NOMO-1 treated with dmso at 0.1 percent for 144 hours (cell line): ENCODE measurements around the gene LAMA2.

Experiments
- DNase-seq: peaks from one replicate; lab custom pipeline; 2025; ENCODE audit not compliant: unreplicated experiment; lab: John Stamatoyannopoulos, UW

The LAMA2 gene, protein sequence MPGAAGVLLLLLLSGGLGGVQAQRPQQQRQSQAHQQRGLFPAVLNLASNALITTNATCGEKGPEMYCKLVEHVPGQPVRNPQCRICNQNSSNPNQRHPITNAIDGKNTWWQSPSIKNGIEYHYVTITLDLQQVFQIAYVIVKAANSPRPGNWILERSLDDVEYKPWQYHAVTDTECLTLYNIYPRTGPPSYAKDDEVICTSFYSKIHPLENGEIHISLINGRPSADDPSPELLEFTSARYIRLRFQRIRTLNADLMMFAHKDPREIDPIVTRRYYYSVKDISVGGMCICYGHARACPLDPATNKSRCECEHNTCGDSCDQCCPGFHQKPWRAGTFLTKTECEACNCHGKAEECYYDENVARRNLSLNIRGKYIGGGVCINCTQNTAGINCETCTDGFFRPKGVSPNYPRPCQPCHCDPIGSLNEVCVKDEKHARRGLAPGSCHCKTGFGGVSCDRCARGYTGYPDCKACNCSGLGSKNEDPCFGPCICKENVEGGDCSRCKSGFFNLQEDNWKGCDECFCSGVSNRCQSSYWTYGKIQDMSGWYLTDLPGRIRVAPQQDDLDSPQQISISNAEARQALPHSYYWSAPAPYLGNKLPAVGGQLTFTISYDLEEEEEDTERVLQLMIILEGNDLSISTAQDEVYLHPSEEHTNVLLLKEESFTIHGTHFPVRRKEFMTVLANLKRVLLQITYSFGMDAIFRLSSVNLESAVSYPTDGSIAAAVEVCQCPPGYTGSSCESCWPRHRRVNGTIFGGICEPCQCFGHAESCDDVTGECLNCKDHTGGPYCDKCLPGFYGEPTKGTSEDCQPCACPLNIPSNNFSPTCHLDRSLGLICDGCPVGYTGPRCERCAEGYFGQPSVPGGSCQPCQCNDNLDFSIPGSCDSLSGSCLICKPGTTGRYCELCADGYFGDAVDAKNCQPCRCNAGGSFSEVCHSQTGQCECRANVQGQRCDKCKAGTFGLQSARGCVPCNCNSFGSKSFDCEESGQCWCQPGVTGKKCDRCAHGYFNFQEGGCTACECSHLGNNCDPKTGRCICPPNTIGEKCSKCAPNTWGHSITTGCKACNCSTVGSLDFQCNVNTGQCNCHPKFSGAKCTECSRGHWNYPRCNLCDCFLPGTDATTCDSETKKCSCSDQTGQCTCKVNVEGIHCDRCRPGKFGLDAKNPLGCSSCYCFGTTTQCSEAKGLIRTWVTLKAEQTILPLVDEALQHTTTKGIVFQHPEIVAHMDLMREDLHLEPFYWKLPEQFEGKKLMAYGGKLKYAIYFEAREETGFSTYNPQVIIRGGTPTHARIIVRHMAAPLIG (N-terminal part only)

DNA sequence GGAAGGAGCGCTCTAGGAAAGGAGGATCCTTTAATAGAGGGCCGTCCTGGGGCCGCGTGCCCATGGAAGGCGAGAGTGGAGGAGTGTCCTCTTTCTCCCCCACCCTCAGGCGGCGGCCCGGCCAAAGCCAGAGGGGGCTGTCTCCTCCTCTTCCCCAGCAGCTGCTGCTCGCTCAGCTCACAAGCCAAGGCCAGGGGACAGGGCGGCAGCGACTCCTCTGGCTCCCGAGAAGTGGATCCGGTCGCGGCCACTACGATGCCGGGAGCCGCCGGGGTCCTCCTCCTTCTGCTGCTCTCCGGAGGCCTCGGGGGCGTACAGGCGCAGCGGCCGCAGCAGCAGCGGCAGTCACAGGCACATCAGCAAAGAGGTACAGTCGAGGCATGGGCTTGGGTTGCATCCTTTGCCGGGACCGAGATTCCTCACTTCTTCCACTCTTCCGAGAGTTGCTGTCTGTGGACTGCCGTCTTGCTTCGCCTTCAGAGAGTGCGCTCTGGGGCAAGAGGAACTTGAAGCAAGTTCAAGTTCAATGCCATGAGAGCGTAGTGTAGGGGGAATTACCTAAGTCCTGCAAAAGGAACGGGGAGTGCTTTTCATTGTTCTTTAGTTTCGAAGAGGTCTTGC, at the start of gene LAMA2:
Gene LAMA2 (plus strand): TSS at position 148 of the 621 bp plus-strand sequence. CDS start 108 bp downstream, at position 256.
- DNase-seq, result no peak

DNA sequence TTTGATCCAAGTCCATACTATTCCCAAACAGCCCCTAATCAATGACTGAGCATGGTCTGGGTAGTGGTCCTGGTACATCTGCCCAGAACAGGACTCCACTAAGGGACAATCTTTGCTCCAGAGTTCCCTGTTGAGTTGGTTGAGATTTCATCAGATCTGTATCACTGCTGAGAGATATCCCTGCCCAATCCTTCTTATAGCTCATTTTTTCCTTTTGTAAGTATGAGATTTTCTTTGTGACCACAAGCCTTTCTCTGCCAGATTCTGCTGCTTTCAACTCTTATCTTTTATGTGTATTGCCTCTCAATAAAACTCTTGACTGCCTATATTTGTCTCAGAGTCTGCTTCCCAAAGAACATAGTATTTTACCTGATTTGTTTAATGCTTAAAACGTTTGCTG, 46.2 kb upstream of the LAMA2 start:
- no peak for DNase-seq

DNA sequence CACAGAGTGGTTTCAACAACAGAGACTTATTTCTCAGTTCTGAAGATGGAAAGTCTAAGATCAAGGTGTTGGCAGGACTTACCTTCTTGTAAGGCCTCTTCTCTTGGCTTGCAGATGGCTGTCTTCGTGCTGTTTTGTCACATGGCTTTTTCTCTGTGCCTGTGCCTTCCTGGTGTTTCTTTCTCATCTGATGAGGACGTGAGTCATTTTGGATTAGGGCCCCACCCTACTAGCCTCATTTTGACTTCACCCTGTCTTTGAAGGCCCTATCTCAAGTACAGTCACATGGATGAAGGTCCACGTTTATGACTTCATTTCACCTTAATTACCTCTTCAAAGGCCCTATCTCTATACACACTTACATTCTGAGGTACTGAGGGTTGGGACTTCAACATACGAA, 41.4 kb upstream of the LAMA2 start:
- no peak for DNase-seq

- no peak for DNase-seq
These were observed 38.3 kb upstream of the LAMA2 start for GRCh38 chr6:128844598-128844997.

- no peak for DNase-seq
These were observed 35.3 kb upstream of the LAMA2 start for GRCh38 chr6:128847431-128848210.

GRCh38 chr6:128848212-128848935, 34.6 kb upstream of the LAMA2 start:
- DNase-seq, result no peak

GRCh38 chr6:128855581-128856085, 27.3 kb upstream of the LAMA2 start:
- DNase-seq, result no peak

GRCh38 chr6:128857806-128858205, 25.1 kb upstream of the LAMA2 start:
- no peak for DNase-seq

GRCh38 chr6:128860782-128861181, 22.2 kb upstream of the LAMA2 start:
- DNase-seq, result no peak

GRCh38 chr6:128863983-128864382, 19.0 kb upstream of the LAMA2 start:
- DNase-seq, result no peak

GRCh38 chr6:128870746-128871145, 12.2 kb upstream of the LAMA2 start:
- no peak for DNase-seq

DNA sequence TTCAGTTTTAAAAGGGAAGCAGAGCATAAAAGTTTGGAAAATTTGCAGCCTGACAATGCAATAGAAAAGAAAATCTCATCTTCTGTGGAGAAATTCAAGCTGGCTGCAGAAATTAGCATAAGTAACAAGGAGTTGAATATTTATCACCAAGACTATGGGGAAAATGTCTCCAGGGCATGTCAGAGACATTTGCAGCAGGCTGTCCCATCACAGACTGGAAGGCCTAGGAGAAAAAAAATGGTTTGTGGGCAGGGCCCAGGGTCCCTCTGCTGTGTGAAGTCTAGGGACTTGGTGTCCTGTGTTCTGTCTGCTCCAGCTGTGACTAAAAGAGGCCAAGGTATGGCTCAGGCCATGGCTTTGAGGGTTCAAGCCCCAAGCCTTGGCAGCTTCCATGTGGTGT, 8.1 kb upstream of the LAMA2 start:
- DNase-seq, result no peak

GRCh38 chr6:128882560-128882959, 378 bp upstream of the LAMA2 start:
- DNase-seq, result no peak

GRCh38 chr6:128883906-128884305, 968 bp downstream of the LAMA2 start:
- no peak for DNase-seq

DNA sequence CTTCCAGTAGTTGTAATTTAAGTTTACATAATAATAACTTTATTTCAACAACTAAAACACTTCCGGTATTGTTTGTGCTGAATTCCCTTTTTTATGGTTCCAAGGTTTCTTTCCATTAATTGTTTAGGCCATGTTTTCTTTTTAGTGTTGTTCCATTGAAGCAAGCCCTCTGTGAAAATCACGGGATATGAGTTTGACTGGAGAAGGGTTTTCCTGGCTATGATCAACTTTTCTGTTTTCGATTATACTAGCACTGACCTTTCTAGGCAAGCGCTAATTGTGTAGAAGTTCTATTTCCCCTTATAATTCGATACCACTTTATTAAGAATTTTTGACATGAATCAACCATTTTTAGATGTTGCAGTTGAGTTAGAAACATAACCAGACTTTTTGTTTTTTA, 2.4 kb downstream of the LAMA2 start:
- DNase-seq, result no peak

- DNase-seq, result no peak
These were observed 3.8 kb downstream of the LAMA2 start for GRCh38 chr6:128886706-128887105.

- no peak for DNase-seq
These were observed 5.7 kb downstream of the LAMA2 start for GRCh38 chr6:128888444-128889175.

DNA sequence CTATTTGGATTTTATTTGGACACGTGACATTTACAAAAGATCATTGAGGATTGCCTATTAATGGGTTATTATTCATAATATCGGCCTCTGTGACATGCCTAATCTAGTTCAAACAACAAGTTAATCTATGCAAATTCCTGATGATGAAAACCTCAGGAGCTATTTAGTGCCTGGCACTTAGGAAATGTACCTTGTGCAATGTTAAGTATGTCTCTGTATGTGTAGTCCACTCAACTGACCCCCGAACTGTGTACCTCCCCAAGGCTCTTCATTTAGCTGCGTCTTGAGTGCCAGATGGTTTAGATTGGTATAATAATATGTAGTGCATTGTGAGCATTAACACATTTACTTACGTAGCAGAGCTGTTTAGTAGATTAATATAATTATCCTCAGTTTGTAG, 6.9 kb downstream of the LAMA2 start:
- DNase-seq, result no peak
